ENCODE results near the gene LRRC56.
A peak's percentile ranks its signal among the peaks of the same experiment; 100 is the strongest.

GRCh38 chr11:535519-536454 is 1.5 kb upstream of the LRRC56 start, which contains the start of gene HRAS:
- TF ChIP-seq CTCF (IDR thresholded peaks at IDR 0.05) (no peak), POLR2A (IDR thresholded peaks at IDR 0.05) (peak; percentile 79)

Data from transverse colon (tissue), 3 donors.